GM21367 (cell line): ENCODE measurements around the gene KANSL1.

ENCODE experiments used
- ATAC-seq: cut with Tn5 transposase; IDR thresholded peaks from one replicate; pipeline ENCODE4 v1.9.1; 2021; ENCODE audit not compliant: unreplicated experiment

KANSL1 gene

DNA sequence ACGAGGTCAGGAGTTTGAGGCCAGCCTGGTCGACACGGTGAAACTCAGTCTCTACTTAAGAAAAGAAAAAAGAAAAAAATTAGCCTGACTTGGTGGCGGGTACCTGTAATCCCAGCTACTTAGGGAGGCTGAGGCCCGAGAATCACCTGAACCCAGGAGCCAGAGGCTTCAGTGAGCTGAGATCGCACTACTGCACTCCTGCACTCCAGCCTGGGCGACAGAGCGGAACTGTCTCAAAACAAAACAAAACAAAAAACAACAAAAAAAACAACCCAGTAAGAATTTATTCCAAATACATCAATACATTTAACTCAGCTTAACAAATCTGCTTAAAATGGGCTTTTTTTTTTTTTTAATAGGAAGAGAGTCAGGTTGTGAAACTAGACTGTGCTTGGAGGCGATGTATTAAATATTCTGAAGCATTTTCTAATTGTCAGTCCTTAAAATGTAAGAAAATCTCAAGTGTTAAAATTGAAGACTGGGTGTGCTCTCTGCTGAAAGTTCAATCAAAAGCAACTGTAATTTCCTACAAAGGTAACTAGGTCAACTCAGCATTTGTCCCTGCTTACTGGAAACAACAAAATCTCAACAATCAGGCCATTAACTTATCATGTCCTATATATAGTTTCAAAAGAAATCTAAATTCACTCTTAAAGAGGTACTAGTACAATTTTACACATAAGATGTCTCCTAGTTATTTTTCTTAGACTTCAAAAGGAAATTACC lies 23.2 kb downstream of the KANSL1 start:
- no peak for ATAC-seq

DNA sequence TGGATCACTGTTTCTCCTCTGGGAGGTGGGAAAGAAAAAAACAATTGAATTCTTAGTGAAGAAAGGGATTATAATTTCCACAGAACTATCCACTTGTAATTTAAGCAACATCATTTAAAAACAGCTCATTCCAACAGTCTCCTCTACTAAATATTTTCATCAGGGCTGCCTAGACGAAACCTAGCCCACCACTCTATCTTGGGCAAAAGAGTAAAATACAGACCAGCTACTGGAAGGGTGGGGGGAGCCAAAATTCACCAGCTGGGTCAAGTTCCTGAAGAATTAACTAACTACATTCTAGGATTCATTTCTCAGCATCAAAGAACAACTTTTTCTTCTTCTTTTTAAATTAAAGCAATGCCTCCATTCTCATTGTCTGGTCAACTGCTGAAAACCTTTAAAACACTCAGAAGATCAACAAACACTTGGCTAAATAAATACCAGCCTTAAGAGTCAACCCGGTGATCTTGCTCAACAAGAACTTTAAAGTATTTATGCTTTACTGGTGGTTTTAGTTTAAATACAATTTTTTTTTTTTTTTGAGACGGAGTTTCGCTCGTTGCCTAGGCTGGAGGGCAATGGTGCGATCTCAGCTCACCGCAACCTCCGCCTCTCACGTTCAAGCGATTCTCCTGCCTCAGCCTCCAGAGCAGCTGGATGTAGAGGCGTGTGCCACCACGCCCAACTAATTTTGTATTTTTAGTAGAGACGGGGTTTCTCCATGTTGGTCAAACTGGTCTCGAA lies 25.2 kb downstream of the KANSL1 start:
- ATAC-seq: no peak

DNA sequence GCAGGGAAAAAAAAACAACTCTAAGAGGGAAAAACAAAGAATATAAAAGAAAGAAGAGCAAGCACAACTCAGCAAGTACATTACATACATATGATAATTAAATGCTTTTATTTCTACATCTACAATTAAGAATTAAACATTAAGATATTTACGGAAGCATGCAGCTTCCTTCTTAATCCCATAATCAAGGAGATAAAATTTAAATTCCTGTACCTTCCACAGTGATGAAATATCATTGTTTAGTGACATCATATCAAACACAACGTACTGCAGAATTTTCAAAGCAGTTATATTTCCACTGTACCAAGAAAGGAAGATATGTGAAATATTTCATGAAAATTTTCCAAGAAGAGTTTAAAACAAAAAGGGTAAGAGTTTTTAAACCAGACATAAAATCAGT lies 26.0 kb downstream of the KANSL1 start:
- no peak for ATAC-seq

DNA sequence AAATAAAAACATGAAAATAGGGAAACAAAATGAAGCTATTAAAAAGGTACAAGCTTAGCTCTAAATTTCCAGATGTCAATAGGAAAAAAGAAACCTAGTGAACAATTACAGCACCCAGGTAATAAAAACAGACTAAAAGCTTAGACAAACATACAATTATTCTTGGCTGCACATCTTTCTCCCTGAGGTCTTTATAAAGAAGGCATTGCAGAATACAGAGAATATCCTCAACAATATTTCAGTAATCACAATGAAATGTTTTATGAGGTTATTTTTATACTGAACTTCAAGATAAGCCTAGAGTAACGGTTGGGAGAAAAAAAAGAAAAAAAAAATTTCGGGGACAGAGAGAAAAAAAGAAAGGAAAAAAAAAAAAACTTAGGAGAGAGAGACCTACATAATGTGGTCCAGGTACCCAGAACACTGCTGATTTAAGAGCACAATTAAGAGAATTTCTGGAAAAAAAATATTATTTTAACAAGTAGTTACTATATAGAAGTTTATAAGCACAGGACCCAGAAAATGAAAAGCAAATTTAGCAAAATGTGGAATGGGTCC lies 26.5 kb downstream of the KANSL1 start:
- ATAC-seq: no peak

DNA sequence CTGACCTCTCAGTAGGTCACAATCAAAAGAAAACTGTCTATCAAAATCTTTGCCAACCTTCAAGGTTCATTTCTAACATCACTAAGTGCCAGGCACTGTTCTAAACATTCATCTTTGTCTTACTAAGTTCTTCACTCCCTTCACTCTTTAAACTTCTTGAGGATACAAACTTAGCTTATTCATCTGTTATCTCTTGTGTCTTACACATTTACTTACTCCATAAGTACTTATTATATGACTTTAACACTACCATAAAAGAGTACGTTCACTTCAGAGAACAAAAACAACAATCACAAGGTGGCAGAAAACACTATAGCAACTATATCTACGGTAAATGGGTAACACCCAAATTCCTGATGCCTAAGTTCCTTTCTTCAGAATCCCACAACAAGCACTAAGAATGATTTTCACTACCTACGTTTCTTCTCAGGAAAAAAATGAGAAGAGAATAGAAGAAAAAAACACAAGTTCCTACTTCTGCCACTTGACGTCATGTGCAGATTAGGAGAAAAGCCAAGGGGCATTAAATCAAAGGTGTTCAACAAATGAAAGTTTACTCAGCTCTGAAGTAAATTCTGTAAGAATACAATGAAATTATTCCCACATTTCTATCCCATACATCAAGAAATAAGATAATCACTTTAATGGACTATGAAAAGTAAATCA lies 29.2 kb downstream of the KANSL1 start:
- no peak for ATAC-seq

DNA sequence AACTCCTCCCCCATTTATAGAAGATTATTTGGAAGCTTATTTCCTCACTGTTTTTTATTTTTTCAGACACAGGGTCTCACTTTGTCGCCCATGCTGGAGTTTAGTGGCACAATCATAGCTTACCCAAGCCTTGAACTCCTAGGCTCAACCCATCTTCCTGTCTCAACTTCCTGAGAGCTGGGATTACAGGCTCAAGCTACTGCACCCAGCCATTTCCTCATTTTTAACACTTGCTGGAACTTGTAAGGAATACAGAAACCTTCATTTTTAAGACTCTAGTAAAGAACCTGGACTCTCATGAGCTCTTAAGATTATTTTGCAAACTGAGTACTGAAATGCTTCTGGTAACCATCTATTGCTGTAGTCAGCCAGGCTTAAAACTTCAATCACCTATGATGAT lies 29.9 kb downstream of the KANSL1 start:
- no peak for ATAC-seq

DNA sequence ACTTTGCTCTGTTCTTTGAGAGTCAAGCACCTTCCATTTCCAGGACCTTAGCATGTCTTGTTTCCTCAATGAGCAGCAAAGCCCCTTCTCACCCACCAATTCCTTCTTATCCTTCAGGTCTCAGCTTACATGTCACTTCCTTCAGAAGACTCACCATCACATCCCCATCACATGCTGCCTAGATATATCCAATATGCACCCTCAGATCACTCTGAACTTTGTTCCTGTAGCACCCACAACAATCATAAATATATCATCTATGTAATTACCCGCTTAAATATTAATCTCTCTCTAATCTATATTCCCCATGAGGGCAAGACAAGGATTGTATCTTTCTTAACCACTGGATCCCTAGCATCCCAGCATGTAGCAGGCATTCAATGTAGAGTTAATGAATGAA lies 30.4 kb downstream of the KANSL1 start:
- ATAC-seq: no peak

DNA sequence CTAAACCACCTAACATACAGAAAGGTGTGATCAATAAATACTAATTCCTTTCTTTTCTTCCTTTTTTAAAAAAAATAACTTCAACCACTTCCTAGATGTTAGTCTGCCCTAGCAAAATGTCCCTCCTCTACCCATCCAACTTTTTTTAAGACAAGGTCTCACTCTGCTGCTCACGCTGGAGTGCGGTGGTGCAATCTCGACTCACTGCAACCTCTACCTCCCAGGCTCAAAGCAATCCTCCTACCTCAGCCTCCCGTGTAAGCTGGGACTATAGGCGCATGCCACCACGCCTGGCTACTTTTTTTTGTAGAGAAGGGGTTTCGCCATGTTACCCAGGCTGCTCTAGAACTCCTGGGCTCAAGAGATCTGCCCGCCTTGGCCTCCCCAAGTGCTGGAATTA lies 33.1 kb downstream of the KANSL1 start:
- ATAC-seq: no peak

DNA sequence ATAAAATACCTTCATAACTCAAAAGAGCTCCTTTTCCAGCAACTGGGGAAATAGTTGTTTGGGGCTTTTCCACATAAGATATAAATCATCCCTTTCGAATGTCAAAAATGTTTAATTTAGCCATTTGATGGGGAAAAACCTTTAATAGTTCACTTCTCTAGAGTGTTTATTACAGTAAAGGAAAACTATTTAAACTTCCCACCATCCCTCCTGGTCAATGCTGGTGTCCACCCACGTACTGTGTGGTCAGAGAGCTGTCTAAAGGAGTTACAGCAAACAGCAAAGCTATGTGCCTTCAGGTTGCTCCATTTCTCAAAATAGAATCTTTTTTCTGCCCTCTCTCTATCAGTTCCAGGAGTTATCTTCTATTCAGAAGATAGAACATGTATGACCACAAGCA lies 33.5 kb downstream of the KANSL1 start:
- no peak for ATAC-seq

DNA sequence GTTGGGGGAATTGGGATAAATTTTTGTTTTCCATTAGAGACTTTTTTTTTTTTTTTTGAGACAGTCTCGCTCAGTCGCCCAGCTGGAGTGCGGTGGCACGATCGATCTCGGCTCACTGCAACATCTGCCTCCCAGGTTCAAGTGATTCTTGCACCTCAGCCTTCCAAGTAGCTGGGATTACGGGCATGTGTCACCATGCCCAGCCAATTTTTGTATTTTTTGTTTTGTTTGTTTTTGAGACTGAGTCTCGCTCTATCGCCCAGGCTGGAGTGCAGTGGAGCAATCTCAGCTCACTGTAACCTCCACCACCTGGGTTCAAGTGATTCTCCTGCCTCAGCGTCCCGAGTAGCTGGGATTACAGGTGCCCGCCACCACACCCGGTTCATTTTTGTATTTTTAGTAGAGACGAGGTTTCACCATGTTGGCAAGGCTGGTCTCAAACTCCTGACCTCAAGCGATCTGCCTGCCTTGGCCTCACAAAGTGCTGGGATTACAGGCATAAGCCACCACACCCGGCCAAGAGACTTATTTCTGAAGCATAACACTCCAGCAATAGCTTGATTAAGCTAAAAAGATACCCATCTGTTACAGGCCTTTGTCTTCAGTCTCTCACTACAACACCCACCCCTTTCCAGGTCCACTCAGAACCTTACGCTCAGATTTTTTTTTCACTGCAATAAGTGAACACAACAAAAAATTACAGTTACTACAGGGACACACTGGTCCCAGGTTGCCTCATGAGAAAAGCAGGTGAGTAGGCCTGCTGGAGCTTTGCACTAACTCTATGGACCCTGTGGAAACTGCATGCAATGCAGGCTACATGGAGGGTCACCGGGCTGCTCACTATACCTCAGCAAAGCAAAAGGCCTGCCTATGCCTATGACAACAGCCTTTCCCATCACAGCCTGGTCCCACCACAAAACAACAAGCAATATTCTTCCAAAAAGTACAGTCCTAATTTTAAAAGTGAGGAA lies 34.6 kb downstream of the KANSL1 start:
- ATAC-seq: no peak

DNA sequence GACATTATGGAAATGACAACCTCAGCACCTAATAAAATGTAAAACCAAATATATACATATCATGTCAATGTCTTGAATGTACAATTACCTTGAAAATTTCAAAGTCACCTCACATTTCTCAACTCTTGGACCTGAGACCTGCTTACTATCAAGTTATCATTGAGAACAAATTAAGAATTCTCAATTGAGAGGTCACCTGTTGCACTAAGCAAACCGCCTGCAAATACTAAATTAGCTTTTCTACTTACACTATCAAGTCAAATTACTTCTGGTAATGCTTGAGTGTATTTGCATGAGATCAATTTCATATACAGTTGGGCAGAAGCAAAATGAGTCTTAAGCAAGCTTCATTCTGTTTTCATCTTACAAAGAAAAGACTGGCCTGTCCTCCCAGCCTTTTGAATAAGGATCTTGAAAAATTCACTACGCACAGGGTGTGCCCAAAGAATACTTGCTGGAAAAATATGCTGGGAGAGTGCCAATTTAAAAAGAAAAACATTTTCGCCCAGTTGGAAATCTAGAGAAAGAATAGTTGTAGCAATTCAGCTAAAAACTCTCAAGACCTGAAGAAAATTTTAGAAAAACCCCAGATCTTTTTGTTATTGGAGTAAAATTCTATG lies 35.7 kb downstream of the KANSL1 start:
- ATAC-seq: no peak

DNA sequence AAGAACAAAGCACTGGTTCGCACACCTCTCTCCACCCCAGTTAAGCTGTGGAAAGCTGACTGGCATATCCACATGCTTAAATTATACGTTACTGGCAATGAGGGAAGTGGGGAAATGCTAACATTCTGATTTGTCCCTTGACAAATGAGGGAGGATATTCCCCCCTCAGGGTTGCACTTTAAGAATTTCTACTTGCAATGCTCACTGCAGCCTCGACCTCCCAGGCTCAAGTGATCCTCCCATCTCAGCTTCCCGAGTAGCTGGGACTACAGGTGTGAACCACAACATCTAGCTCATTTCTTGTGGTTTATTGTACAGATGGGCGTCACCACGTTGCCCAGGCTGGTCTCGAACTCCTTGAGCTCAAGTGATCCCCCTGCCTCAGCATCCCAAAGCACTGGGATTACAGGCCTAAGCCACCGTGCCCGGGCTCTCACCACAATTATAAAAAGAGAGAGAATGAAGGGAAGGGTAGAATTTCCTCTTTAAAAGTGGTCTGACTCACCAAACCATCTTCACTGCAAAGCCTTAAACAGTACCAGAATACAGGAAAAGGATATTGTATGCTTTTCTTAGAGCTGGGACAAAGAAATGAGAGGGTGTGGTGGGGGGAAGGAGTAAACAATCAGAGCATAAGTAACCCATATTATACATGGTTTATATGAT lies 38.9 kb downstream of the KANSL1 start:
- ATAC-seq: no peak

DNA sequence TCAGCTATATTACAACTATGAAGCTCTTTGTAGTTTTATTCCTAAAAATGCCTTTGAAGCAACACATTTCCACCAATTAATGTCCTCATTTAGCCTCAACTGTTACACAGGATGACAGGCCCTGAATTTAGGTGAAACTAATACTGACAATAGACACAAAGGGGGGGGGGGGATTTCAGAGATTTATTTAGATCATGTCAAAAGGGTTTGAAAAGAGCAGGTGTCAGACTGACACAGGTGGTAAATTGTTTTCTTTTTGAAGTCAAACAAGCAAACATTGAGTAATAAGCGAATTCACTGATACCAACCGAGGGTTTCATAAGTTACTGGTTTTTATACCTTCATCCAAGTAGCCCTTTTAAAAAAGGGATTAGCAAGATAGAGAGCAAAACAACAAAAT lies 40.8 kb downstream of the KANSL1 start:
- ATAC-seq: no peak

DNA sequence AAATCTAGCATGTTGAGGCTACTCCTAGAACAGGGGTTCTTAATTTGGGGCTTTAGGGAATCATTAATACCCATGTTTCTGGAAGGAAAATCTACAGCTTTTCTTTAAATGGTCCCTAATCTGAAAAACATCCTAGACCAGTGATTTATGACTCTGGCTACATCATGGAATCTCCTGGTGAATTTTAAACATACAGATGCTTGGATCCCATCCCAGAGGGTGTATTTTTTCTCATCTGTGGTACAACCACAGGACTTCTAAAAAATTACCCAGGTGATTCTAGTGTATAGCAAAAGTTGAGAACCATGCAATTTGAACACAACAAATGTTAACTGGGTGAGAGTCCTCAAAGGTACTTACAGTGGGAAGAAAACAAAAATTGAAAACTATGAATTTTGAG lies 41.5 kb downstream of the KANSL1 start:
- ATAC-seq: no peak

DNA sequence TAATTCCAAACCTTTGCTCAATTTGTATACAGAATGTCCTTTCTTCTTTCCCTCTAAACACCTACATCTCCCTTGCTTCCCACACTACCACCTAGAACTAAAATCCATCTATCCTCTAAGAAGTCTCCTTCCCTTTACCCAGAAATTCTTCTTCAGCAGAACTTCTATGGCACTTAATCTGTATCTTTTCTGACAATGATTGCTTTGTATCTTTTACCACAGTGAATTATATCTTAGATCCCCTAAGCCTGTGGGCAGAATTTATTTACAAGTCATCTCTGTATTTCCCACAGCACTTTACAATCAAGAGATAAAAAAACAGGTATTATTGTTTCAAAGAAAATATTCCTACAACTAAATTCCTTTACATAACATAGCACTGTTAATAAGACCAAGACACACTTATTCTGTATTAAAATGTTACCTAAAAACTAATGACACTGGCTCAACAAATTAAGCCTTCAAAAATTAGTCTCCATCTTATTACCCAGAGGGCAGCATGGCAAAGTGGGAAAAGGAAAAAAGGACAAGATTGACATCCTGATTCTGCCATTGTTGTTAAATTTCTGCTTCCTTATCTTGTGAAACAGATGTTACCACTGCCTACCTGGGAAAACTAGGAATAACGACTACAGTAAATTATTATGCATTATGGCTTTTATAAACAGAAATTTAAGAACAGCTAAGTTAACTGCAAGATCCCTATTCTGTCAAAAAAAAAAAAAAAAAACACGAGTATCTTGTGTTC lies 42.8 kb downstream of the KANSL1 start:
- ATAC-seq: no peak

DNA sequence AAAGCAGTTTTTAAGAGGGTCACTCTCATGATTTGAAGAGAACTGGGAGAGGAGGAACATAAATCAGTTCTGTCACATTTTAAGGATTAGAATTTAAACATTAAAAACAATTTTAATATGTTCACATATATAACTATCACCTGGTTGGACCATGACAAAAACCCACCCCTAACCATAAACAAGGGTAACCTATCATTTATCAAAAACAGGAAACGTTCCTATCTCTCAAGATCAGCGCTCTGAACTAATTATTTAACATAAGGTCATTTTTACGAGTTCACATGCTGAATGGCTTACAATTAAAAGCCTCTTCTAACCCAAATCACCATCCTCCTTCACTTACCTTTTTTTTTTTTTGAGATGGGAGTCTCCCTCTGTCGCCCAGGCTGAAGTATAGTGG lies 45.0 kb downstream of the KANSL1 start:
- ATAC-seq: no peak

DNA sequence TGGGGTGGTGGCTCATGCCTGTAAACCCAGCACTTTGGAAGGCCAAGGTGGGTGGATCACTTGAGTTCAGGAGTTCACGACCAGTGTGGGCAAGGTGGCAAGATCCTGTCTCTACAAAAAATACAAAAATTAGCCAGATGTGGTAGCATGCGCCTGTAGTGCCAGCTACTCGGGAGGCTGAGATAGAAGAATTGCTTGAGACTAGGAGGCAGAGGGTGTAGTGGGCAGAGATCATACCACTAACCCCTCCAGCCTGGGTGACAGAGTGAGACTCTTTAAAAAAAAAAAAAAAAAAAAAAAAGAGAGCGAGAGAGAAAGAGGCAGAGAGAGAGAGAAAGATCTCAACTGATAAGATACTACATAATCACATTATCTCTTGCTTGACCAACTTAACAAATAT lies 45.9 kb downstream of the KANSL1 start:
- no peak for ATAC-seq

DNA sequence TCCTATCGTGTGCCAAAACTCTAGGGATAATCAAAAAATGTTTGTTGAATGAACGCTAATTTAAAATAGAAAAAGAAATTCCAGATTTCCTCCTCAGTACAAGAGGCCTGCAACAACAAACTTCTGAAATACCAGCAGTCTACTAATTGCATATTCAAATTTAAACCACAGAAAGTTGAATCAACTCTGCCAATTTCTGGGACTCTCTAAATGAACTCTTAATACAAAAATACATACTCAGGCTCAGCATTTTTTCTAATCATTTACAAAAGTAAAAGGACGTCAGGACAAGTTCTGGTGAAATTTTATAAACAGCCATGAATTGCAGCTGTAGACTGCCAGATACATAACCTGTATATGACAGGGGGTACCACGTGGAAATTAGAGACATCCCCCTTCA lies 49.0 kb downstream of the KANSL1 start:
- no peak for ATAC-seq

DNA sequence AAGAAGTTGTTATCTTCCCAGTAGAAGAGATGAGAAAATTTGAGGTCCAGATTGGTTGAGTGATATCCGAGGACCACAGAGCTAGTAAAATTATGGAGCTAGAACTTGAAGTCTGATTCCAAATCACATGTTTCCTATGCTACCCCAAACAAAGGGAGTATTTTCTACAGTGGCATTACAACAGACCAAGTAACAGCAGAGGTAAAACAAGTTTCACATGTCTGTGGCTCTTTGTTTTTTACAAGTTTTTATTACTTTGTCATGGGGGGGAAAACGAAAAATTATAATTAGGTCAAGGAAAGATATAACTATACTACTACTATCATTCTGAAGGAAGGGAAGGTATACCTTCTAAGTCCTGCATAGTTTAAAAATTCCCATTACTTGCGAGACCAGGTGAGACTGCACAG lies 49.4 kb downstream of the KANSL1 start:
- ATAC-seq: no peak
